SK-N-SH treated with all-trans-retinoic acid at 6 μM for 48 hours (cell line): Measurements from ENCODE around the gene MAP3K3.
A peak's percentile ranks its signal among the peaks of the same experiment; 100 is the strongest.

Experiments
- ATAC-seq: fragments of 200-7000 bp; cut with Tn5 transposase; 3 replicates; pipeline ENCODE4 v1.9.1; 2020; ENCODE audit warnings: mild to moderate bottlenecking, moderate library complexity
- ARNTL ChIP-seq: fragments of 450-650 bp; formaldehyde crosslinking; IDR thresholded peaks from 2 replicates; pipeline ENCODE4 v1.5.0; 2020; ENCODE audit warnings: low read depth, mild to moderate bottlenecking, moderate library complexity, borderline replicate concordance
- BACH2 ChIP-seq: fragments of 250-450 bp; sonication (Bioruptor Pico); IDR thresholded peaks from 2 replicates; pipeline ENCODE4 v1.9.0; 2021; ENCODE audit warnings: mild to moderate bottlenecking, borderline replicate concordance
- CSDC2 ChIP-seq: fragments of 250-450 bp; sonication (Bioruptor Pico); IDR thresholded peaks from 2 replicates; pipeline ENCODE4 v1.5.0; 2020; ENCODE audit warnings: mild to moderate bottlenecking, moderate library complexity
- ESRRG ChIP-seq: fragments of 250-450 bp; sonication (Bioruptor Pico); IDR thresholded peaks from 2 replicates; pipeline ENCODE4 v1.6.1; 2021; ENCODE audit warnings: mild to moderate bottlenecking
- GLIS3 ChIP-seq: fragments of 250-450 bp; sonication (Bioruptor Pico); IDR thresholded peaks from 2 replicates; pipeline ENCODE4 v1.5.0; 2020; ENCODE audit warnings: mild to moderate bottlenecking, moderate library complexity
- ISL1 ChIP-seq: fragments of 250-450 bp; sonication (Bioruptor Pico); IDR thresholded peaks from 2 replicates; pipeline ENCODE4 v2.1.2; 2022; ENCODE audit warnings: mild to moderate bottlenecking, moderate library complexity
- OSR1 ChIP-seq: fragments of 250-450 bp; sonication (Bioruptor Pico); IDR thresholded peaks from 2 replicates; pipeline ENCODE4 v1.8.0; 2022; ENCODE audit warnings: moderate library complexity, mild to moderate bottlenecking, inconsistent platforms
- PATZ1 ChIP-seq: fragments of 250-450 bp; sonication (Bioruptor Pico); IDR thresholded peaks from 2 replicates; pipeline ENCODE4 v1.8.0; 2020; ENCODE audit warnings: mild to moderate bottlenecking, moderate library complexity, borderline replicate concordance
- POU6F1 ChIP-seq: fragments of 250-450 bp; sonication (Bioruptor Pico); IDR thresholded peaks from 2 replicates; pipeline ENCODE4 v1.8.0; 2021; ENCODE audit warnings: low read depth, mild to moderate bottlenecking, moderate library complexity, borderline replicate concordance
- PPARA ChIP-seq: fragments of 250-450 bp; sonication (Bioruptor Pico); IDR thresholded peaks from 2 replicates; pipeline ENCODE4 v1.5.0; 2020; ENCODE audit warnings: mild to moderate bottlenecking, borderline replicate concordance
- RARB ChIP-seq: fragments of 250-450 bp; sonication (Bioruptor Pico); IDR thresholded peaks from 2 replicates; pipeline ENCODE4 v1.8.0; 2021; ENCODE audit warnings: mild to moderate bottlenecking, moderate library complexity
- SNAI2 ChIP-seq: fragments of 250-450 bp; sonication (Bioruptor Pico); IDR thresholded peaks from 2 replicates; pipeline ENCODE4 v1.5.0; 2020; ENCODE audit warnings: mild to moderate bottlenecking, moderate library complexity
- TCF4 ChIP-seq: fragments of 250-450 bp; sonication (Bioruptor Pico); IDR thresholded peaks from 2 replicates; pipeline ENCODE4 v1.8.0; 2021; ENCODE audit warnings: mild to moderate bottlenecking, moderate library complexity, borderline replicate concordance
- TOX ChIP-seq: fragments of 250-450 bp; sonication (Bioruptor Pico); IDR thresholded peaks from 2 replicates; pipeline ENCODE4 v1.8.0; 2021; ENCODE audit warnings: mild to moderate bottlenecking, moderate library complexity, borderline replicate concordance
- ZC3H10 ChIP-seq: fragments of 250-450 bp; sonication (Bioruptor Pico); IDR thresholded peaks from 2 replicates; pipeline ENCODE4 v1.5.1; 2021; ENCODE audit warnings: mild to moderate bottlenecking, moderate library complexity
- ZFP3 ChIP-seq: fragments of 250-450 bp; sonication (Bioruptor Pico); IDR thresholded peaks from 2 replicates; pipeline ENCODE4 v1.5.0; 2020; ENCODE audit warnings: mild to moderate bottlenecking, moderate library complexity
- ZFP30 ChIP-seq: fragments of 450-650 bp; formaldehyde crosslinking; IDR thresholded peaks from 2 replicates; pipeline ENCODE4 v1.5.0; 2022; ENCODE audit warnings: mild to moderate bottlenecking, moderate library complexity
- ZNF565 ChIP-seq: fragments of 450-650 bp; formaldehyde crosslinking; conservative IDR thresholded peaks from 2 replicates; pipeline ENCODE4 v1.5.0; 2020; ENCODE audit warnings: low read depth, mild to moderate bottlenecking, moderate library complexity
- ZNF70 ChIP-seq: fragments of 450-650 bp; formaldehyde crosslinking; IDR thresholded peaks from 2 replicates; pipeline ENCODE4 v1.5.0; 2020; ENCODE audit warnings: mild to moderate bottlenecking, moderate library complexity
- ZNF8 ChIP-seq: fragments of 450-650 bp; formaldehyde crosslinking; IDR thresholded peaks from 2 replicates; pipeline ENCODE4 v1.5.0; 2020; ENCODE audit warnings: mild to moderate bottlenecking, moderate library complexity
- TF ChIP-seq, protein P1 (sequence below): fragments of 250-450 bp; sonication (Bioruptor Pico); IDR thresholded peaks from 2 replicates; pipeline ENCODE4 v1.5.1; 2020; ENCODE audit warnings: low read depth, mild to moderate bottlenecking, moderate library complexity
- TF ChIP-seq, protein P2 (sequence below): fragments of 250-450 bp; sonication (Bioruptor Pico); IDR thresholded peaks from 2 replicates; pipeline ENCODE4 v1.5.1; 2021; ENCODE audit warnings: mild to moderate bottlenecking, moderate library complexity

The MAP3K3 gene

GRCh38 chr17:63696381-63696961 is 74.3 kb downstream of the MAP3K3 start:
- TF ChIP-seq RARB (CRISPR knock-in tag) (no peak), SNAI2 (CRISPR knock-in tag) (no peak), ESRRG (no peak), PPARA (CRISPR knock-in tag) (no peak), OSR1 (CRISPR knock-in tag) (no peak), ZC3H10 (no peak), BACH2 (no peak), ZNF8 (CRISPR knock-in tag) (no peak), ZNF70 (CRISPR knock-in tag) (no peak), TCF4 (CRISPR knock-in tag) (no peak), ZNF565 (CRISPR knock-in tag) (no peak), ISL1 (CRISPR knock-in tag) (no peak), GLIS3 (CRISPR knock-in tag) (no peak)
- TF ChIP-seq, protein P1, sequence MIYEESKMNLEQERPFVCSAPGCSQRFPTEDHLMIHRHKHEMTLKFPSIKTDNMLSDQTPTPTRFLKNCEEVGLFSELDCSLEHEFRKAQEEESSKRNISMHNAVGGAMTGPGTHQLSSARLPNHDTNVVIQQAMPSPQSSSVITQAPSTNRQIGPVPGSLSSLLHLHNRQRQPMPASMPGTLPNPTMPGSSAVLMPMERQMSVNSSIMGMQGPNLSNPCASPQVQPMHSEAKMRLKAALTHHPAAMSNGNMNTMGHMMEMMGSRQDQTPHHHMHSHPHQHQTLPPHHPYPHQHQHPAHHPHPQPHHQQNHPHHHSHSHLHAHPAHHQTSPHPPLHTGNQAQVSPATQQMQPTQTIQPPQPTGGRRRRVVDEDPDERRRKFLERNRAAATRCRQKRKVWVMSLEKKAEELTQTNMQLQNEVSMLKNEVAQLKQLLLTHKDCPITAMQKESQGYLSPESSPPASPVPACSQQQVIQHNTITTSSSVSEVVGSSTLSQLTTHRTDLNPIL (CRISPR knock-in tag), result no peak
- ATAC-seq, result peak; percentile 33

DNA sequence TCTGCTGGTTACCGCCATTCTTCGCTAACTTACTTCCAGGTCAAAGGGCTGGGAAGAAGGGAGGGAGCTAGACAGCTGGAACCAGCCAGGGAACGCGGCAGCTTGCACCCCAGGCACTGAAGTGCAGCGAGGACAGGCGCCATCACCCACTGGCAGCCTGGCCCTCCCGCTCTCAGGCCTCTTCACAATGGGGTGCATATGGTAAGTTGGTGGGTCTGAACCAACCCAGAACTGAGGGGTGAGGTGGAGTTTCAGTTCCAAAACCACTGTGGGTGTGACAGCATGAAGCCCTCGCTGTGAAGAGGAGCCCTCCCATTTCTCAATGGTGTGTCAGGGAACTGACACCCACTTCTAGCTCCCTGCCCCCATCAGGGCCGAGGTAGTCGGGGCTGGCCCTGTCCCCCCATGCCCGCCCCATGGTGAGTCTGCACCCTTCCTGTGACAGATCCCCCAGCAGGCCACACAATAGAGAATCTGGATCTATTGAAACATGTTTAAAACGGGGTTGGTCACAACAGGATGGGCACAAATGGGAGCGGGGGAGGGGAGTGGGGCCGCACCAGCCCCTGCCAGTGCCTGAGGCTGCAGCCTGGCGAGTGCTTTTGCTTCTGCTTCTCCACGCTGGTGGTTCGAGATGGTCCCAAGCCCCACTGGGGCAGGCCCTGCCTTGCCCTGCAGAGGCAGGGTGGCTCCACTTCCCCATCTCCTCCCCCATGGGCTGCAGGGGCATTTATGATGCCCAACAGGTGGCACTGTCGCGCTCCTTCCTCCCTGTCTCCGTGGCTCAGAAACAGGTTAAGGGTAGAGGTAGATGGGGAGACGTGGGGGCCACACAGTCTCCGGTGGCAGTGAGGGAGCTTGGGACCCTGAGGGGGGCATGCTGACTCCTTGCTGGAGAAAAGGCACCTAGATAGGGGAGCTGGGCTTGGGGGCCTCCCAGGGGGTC is 75.4 kb downstream of the MAP3K3 start:
- ATAC-seq, result peak; percentile 7; the same call in 2 of the 3 replicates
- TF ChIP-seq, protein P2, sequence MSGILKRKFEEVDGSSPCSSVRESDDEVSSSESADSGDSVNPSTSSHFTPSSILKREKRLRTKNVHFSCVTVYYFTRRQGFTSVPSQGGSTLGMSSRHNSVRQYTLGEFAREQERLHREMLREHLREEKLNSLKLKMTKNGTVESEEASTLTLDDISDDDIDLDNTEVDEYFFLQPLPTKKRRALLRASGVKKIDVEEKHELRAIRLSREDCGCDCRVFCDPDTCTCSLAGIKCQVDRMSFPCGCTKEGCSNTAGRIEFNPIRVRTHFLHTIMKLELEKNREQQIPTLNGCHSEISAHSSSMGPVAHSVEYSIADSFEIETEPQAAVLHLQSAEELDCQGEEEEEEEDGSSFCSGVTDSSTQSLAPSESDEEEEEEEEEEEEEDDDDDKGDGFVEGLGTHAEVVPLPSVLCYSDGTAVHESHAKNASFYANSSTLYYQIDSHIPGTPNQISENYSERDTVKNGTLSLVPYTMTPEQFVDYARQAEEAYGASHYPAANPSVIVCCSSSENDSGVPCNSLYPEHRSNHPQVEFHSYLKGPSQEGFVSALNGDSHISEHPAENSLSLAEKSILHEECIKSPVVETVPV (CRISPR knock-in tag), result no peak
- TF ChIP-seq PATZ1 (CRISPR knock-in tag) (no peak), ZNF565 (CRISPR knock-in tag) (no peak), ISL1 (CRISPR knock-in tag) (no peak), ESRRG (no peak), ZNF70 (CRISPR knock-in tag) (no peak), GLIS3 (CRISPR knock-in tag) (0 out of 2 replicates have a peak, but pooled peaks have one; percentile 44)
- TF ChIP-seq, protein P1 (CRISPR knock-in tag), result no peak

GRCh38 chr17:63698381-63698885 is 76.2 kb downstream of the MAP3K3 start:
- no peak for ATAC-seq
- TF ChIP-seq SNAI2 (CRISPR knock-in tag) (no peak), ESRRG (no peak), ZNF8 (CRISPR knock-in tag) (no peak), TOX (CRISPR knock-in tag) (no peak), ZNF70 (CRISPR knock-in tag) (no peak), TCF4 (CRISPR knock-in tag) (no peak), ZFP3 (CRISPR knock-in tag) (no peak), OSR1 (CRISPR knock-in tag) (no peak), ZC3H10 (no peak), ZNF565 (CRISPR knock-in tag) (no peak), CSDC2 (no peak), POU6F1 (no peak), ZFP30 (no peak), PATZ1 (CRISPR knock-in tag) (no peak), ARNTL (CRISPR knock-in tag) (no peak)
- TF ChIP-seq, protein P2 (CRISPR knock-in tag), result no peak
